ENCODE results near the gene PHLDA2. TPM values are rescaled to one million over a fixed set of nuclear protein-coding genes. Genes with fewer than 3 reads are reported as not detected.

The PHLDA2 gene
- polyA plus RNA-seq, 2 of the 4 experiments (the other 2 are of a cell fraction): 7.0 to 49.6 TPM

DNA sequence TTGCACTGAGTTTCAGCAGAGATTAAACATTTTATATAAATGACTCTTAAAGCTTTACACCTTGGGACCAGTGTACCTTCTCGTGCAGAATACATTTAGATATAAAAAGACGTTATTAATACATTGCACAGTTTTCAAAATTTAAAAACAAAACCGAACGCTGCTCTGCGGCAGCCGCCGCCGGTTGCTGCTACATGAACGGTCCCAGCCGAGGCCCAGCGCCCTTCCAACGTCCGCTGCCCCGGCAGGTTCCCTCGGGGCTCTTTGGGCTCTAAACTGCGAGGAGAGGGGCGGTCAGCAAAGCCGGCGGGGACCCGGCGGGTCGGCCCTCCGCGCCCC, 45.6 kb downstream of the PHLDA2 start:
- CTCF ChIA-PET: interaction anchor here (1.5 to 21.2 kb wide), 5 partner anchors 9 to 463 kb away, joined by 3 to 1059 read pairs (median 6); no protein-coding TSS in a partner anchor
- Histone ChIP-seq H3K4me2 (peak overlapping the region; percentile 99), H3K9me3 (no peaks in the 10 kb centered on the region), H3K27ac (peak overlapping the region; percentile 66 to 82; a peak in 4 of 6 replicates), H3K4me3 (peak overlapping the region; percentile 71), H3K4me1 (peaks cover 5% of the 10 kb centered on the region; the same call in 1 of the 3 replicates)
- POLR2A ChIA-PET: no interaction called here
- TF ChIP-seq, protein P1, sequence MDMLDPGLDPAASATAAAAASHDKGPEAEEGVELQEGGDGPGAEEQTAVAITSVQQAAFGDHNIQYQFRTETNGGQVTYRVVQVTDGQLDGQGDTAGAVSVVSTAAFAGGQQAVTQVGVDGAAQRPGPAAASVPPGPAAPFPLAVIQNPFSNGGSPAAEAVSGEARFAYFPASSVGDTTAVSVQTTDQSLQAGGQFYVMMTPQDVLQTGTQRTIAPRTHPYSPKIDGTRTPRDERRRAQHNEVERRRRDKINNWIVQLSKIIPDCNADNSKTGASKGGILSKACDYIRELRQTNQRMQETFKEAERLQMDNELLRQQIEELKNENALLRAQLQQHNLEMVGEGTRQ (IDR thresholded peaks at IDR 0.05): no peak
- no peak for TF ChIP-seq GATA3 (IDR thresholded peaks at IDR 0.05; ENCODE audit: borderline replicate concordance)
- no peak for TF ChIP-seq MAZ (IDR thresholded peaks at IDR 0.05; ENCODE audit: borderline replicate concordance, low read depth, low read length)
- TF ChIP-seq, protein P2, sequence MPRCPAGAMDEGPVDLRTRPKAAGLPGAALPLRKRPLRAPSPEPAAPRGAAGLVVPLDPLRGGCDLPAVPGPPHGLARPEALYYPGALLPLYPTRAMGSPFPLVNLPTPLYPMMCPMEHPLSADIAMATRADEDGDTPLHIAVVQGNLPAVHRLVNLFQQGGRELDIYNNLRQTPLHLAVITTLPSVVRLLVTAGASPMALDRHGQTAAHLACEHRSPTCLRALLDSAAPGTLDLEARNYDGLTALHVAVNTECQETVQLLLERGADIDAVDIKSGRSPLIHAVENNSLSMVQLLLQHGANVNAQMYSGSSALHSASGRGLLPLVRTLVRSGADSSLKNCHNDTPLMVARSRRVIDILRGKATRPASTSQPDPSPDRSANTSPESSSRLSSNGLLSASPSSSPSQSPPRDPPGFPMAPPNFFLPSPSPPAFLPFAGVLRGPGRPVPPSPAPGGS (IDR thresholded peaks at IDR 0.05): no peak
- no peak for TF ChIP-seq FOSB (CRISPR knock-in tag; IDR thresholded peaks at IDR 0.05)
- TF ChIP-seq, protein P3, sequence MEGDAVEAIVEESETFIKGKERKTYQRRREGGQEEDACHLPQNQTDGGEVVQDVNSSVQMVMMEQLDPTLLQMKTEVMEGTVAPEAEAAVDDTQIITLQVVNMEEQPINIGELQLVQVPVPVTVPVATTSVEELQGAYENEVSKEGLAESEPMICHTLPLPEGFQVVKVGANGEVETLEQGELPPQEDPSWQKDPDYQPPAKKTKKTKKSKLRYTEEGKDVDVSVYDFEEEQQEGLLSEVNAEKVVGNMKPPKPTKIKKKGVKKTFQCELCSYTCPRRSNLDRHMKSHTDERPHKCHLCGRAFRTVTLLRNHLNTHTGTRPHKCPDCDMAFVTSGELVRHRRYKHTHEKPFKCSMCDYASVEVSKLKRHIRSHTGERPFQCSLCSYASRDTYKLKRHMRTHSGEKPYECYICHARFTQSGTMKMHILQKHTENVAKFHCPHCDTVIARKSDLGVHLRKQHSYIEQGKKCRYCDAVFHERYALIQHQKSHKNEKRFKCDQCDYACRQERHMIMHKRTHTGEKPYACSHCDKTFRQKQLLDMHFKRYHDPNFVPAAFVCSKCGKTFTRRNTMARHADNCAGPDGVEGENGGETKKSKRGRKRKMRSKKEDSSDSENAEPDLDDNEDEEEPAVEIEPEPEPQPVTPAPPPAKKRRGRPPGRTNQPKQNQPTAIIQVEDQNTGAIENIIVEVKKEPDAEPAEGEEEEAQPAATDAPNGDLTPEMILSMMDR (IDR thresholded peaks at IDR 0.05): no peak
- TF ChIP-seq FOXS1 (CRISPR knock-in tag; IDR thresholded peaks at IDR 0.05): no peak
- TF ChIP-seq KDM1A (IDR thresholded peaks at IDR 0.05; ENCODE audit: low read depth): no peak
- TF ChIP-seq, protein P4, sequence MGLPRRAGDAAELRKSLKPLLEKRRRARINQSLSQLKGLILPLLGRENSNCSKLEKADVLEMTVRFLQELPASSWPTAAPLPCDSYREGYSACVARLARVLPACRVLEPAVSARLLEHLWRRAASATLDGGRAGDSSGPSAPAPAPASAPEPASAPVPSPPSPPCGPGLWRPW (IDR thresholded peaks at IDR 0.05): no peak
- ATAC-seq: no peak
- 68% methylated on average over 18 of the region's 24 CpGs for WGBS (ENCODE audit: missing lambda C conversion rate)
- no peak for FAIRE-seq
- DNase-seq (ENCODE audit: low read depth in 1 of 2, low spot score in 1 of 2): no peak

DNA sequence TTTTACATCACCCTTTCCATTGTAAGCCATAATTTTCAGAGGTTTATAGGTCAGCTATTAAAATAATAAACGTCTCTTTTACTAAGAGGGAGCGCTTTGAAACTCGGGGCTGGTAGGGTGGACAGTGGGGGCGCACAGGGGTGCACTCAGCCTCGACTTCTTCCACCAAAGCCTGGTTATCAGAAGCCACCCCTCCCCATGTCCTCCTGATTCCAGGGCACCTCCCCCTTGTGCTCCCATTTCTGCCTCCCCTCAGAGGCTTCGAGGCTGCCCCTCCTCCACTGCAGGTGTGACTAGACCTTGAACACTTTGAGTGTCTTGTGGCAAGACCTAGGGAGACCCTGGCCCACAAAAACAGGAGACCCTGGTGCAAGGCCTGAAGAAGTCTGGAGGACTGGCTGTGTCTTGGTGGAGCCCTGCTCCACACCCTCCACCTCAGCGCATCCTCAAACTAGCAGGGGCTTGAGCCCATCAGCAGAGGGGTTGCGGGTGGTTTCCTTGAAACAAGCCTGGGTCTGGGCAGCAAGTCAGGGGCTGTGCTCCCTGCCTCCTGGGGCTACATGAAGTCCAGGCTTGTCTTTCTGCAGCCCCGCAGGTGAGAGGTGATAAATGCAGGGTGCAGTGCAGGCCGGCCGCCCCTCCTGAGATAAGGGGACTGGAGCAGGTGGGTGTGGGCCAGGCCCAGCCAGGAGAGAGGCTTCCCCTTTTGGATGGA, 46.7 kb downstream of the PHLDA2 start:
- TF ChIP-seq EP300 (IDR thresholded peaks at IDR 0.05) (no peak), TP53 (CRISPR knock-in tag; IDR thresholded peaks at IDR 0.05) (no peak), MAZ (IDR thresholded peaks at IDR 0.05; ENCODE audit: borderline replicate concordance, low read depth, low read length) (no peak), ZFP36 (IDR thresholded peaks at IDR 0.05; ENCODE audit: borderline replicate concordance, partially characterized antibody) (no peak), MYC (IDR thresholded peaks at IDR 0.05; ENCODE audit: borderline replicate concordance, low read length) (no peak), CBX8 (IDR thresholded peaks at IDR 0.05) (no peak)
- TF ChIP-seq, protein P2 (IDR thresholded peaks at IDR 0.05): no peak
- TF ChIP-seq, protein P5, sequence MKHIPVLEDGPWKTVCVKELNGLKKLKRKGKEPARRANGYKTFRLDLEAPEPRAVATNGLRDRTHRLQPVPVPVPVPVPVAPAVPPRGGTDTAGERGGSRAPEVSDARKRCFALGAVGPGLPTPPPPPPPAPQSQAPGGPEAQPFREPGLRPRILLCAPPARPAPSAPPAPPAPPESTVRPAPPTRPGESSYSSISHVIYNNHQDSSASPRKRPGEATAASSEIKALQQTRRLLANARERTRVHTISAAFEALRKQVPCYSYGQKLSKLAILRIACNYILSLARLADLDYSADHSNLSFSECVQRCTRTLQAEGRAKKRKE (CRISPR knock-in tag; IDR thresholded peaks at IDR 0.05; ENCODE audit: low read depth): no peak
- Histone ChIP-seq H3K4me1 (peaks cover 5% of the 10 kb centered on the region; the same call in 1 of the 3 replicates), H3K27ac (no peak overlapping the region), H3K9me3 (no peaks in the 10 kb centered on the region), H3K4me3 (no peak overlapping the region), H3K4me2 (no peak overlapping the region)
- ChIA-PET CTCF (interaction anchor here (3.2 to 21.2 kb wide), 2 partner anchors 10 to 349 kb away, joined by 16 to 1059 read pairs; no protein-coding TSS in a partner anchor), POLR2A (no interaction called here)
- DNase-seq (ENCODE audit: low read depth in 1 of 2, low spot score in 1 of 2) (no peak), FAIRE-seq (no peak), ATAC-seq (no peak)
- 62% methylated on average over 9 of the region's 11 CpGs for WGBS (ENCODE audit: missing lambda C conversion rate)

Measured in A549 (cell line).